Trophoblast cell (in vitro differentiated cells and primary cell): ENCODE data around the gene PDLIM1.
"Not testable (repeated sequence)": the region's sequence is repeated elsewhere in the genome, so short reads cannot be mapped to it uniquely, and the experiment has no call there.

Experiments
- DNase-seq, 2 donors: peaks; one replicate each; pipeline ENCODE4 v3.0.0-alpha.2; 2016
- H2AFZ ChIP-seq: 2 replicates; pipeline ENCODE4 v1.6.1; 2013; ENCODE audit warnings: low read length, moderate library complexity, mild to moderate bottlenecking; ENCODE audit not compliant: insufficient read depth, poor library complexity
- H2AK5ac ChIP-seq: 2 replicates; pipeline ENCODE4 v1.6.1; 2013; ENCODE audit warnings: mild to moderate bottlenecking, low read length
- H2BK120ac ChIP-seq: 2 replicates; pipeline ENCODE4 v1.6.1; 2013; ENCODE audit warnings: low read length, mild to moderate bottlenecking, moderate library complexity; ENCODE audit not compliant: insufficient read depth, poor library complexity
- H2BK12ac ChIP-seq: 2 replicates; pipeline ENCODE4 v1.6.1; 2013; ENCODE audit warnings: mild to moderate bottlenecking, low read length, moderate library complexity
- H2BK5ac ChIP-seq: 2 replicates; pipeline ENCODE4 v1.6.1; 2013; ENCODE audit warnings: low read length, low read depth, moderate library complexity, mild to moderate bottlenecking; ENCODE audit not compliant: poor library complexity
- H3K14ac ChIP-seq: 2 replicates; pipeline ENCODE4 v1.6.1; 2013; ENCODE audit warnings: mild to moderate bottlenecking, low read length
- H3K18ac ChIP-seq: 2 replicates; pipeline ENCODE4 v1.6.1; 2013; ENCODE audit warnings: mild to moderate bottlenecking, low read length
- H3K23ac ChIP-seq: 2 replicates; pipeline ENCODE4 v1.6.1; 2013; ENCODE audit warnings: low read length
- H3K27ac ChIP-seq: 2 replicates; pipeline ENCODE4 v1.5.1; 2013; ENCODE audit warnings: low read depth, mild to moderate bottlenecking, inconsistent platforms, low read length, moderate library complexity
- H3K27me3 ChIP-seq: 2 replicates; pipeline ENCODE4 v1.6.1; 2013; ENCODE audit warnings: inconsistent platforms, mild to moderate bottlenecking, low read length, moderate library complexity; ENCODE audit not compliant: insufficient read depth
- H3K36me3 ChIP-seq, 2 experiments: 1 replicate in 1 of 2; 2 replicates in 1 of 2; pipeline ENCODE4 v1.6.1; 2013; ENCODE audit warnings: low read length in 2 of 2, mild to moderate bottlenecking in 2 of 2, moderate library complexity in 1 of 2; ENCODE audit not compliant: insufficient read depth in 2 of 2, control insufficient read depth in 1 of 2
- H3K4ac ChIP-seq: 2 replicates; pipeline ENCODE4 v1.6.1; 2013; ENCODE audit warnings: low read depth, mild to moderate bottlenecking, low read length, moderate library complexity
- H3K4me1 ChIP-seq, 2 experiments: 1 replicate in 1 of 2; 2 replicates in 1 of 2; pipeline ENCODE4 v1.6.1; 2013; ENCODE audit warnings: low read length in 2 of 2, mild to moderate bottlenecking in 2 of 2, moderate library complexity in 1 of 2; ENCODE audit not compliant: insufficient read depth in 2 of 2, control insufficient read depth in 1 of 2
- H3K4me2 ChIP-seq: 2 replicates; pipeline ENCODE4 v1.6.1; 2013; ENCODE audit warnings: inconsistent platforms, mild to moderate bottlenecking, low read length, moderate library complexity
- H3K4me3 ChIP-seq: 2 replicates; pipeline ENCODE4 v1.5.1; 2013; ENCODE audit warnings: mild to moderate bottlenecking, low read depth, low read length, inconsistent platforms
- H3K79me1 ChIP-seq: one replicate; pipeline ENCODE4 v1.6.1; 2013; ENCODE audit warnings: low read length
- H3K79me2 ChIP-seq: 2 replicates; pipeline ENCODE4 v1.6.1; 2013; ENCODE audit warnings: low read length, mild to moderate bottlenecking; ENCODE audit not compliant: control insufficient read depth, insufficient read depth, poor library complexity
- H3K9ac ChIP-seq: 2 replicates; pipeline ENCODE4 v1.6.1; 2013; ENCODE audit warnings: mild to moderate bottlenecking, low read length
- H3K9me3 ChIP-seq: 2 replicates; pipeline ENCODE4 v1.6.1; 2013; ENCODE audit warnings: low read depth, mild to moderate bottlenecking, control low read depth, inconsistent platforms, low read length; ENCODE audit not compliant: insufficient read depth
- H4K12ac ChIP-seq: 2 replicates; pipeline ENCODE4 v1.6.1; 2013; ENCODE audit warnings: low read depth, mild to moderate bottlenecking, low read length, moderate library complexity
- H4K8ac ChIP-seq: 2 replicates; pipeline ENCODE4 v1.6.1; 2013; ENCODE audit warnings: low read depth, mild to moderate bottlenecking, low read length, moderate library complexity
- H4K91ac ChIP-seq: one replicate; pipeline ENCODE4 v1.6.1; 2013; ENCODE audit warnings: low read depth, mild to moderate bottlenecking, low read length, moderate library complexity
- WGBS: extraction: QIAGEN DNeasy Blood & Tissue Kit; methylation state at CpG from one replicate; pipeline ENCODE4 v1.1.7; 2013; ENCODE audit warnings: missing lambda C conversion rate; ENCODE audit not compliant: insufficient read length, insufficient coverage; ENCODE audit errors: extremely low coverage; 5-methylcytosine and 5-hydroxymethylcytosine counted together

PDLIM1 gene

GRCh38 chr10:95229724-95230627 is 60.8 kb downstream of the PDLIM1 start:
- H2BK5ac ChIP-seq = no peak overlapping the region
- H3K9ac ChIP-seq = no peak overlapping the region
- peak overlapping the region; percentile 32 for H2AFZ ChIP-seq
- H3K27me3 ChIP-seq = no peaks in the 10 kb centered on the region
- no peak overlapping the region for H3K4me3 ChIP-seq
- no CpG with 5 or more reads among the region's 10 CpGs for WGBS
- H4K12ac ChIP-seq = no peak overlapping the region
- no peak overlapping the region for H2AK5ac ChIP-seq
- peaks cover 2% of the 10 kb centered on the region for H3K9me3 ChIP-seq
- H3K4me2 ChIP-seq = peak overlapping the region; percentile 96
- no peaks in the 10 kb centered on the region for H3K79me2 ChIP-seq
- peak overlapping the region; percentile 35 for H2BK120ac ChIP-seq
- peaks cover 4 to 15% of the 10 kb centered on the region in 2 experiments for H3K4me1 ChIP-seq
- peak overlapping the region; percentile 30 for H3K14ac ChIP-seq
- peaks cover 4 to 13% of the 10 kb centered on the region in 2 experiments for H3K36me3 ChIP-seq
- no peak overlapping the region for H3K18ac ChIP-seq
- H3K79me1 ChIP-seq = peaks cover 11% of the 10 kb centered on the region
- peak overlapping the region; percentile 42 for H4K8ac ChIP-seq
- peak overlapping the region; percentile 87 for H3K27ac ChIP-seq
- peak overlapping the region; percentile 28 for H2BK12ac ChIP-seq
- DNase-seq = peak; percentile 56 to 91
- H4K91ac ChIP-seq = peak overlapping the region; percentile 82
- no peak overlapping the region for H3K23ac ChIP-seq
- H3K4ac ChIP-seq = no peak overlapping the region

- not testable (repeated sequence) for H3K23ac ChIP-seq, H3K79me2 ChIP-seq, H3K4me3 ChIP-seq, H3K9me3 ChIP-seq, H2BK5ac ChIP-seq, H2AK5ac ChIP-seq, H3K36me3 ChIP-seq, H2AFZ ChIP-seq, H3K4ac ChIP-seq, H4K8ac ChIP-seq, H2BK12ac ChIP-seq, H3K9ac ChIP-seq, H3K18ac ChIP-seq, DNase-seq, H3K14ac ChIP-seq, H2BK120ac ChIP-seq, H4K12ac ChIP-seq, H3K27me3 ChIP-seq, H4K91ac ChIP-seq
- Histone ChIP-seq H3K4me2 (peak overlapping the region; percentile 17), H3K4me1 (peaks cover 4 to 15% of the 10 kb centered on the region in 2 experiments), H3K79me1 (peaks cover 11% of the 10 kb centered on the region), H3K27ac (peak overlapping the region; percentile 87)
- WGBS = no CpG with 5 or more reads among the region's 14 CpGs
Observed at GRCh38 chr10:95228934-95229723, 61.7 kb downstream of the PDLIM1 start.

GRCh38 chr10:95225136-95225535 is 65.7 kb downstream of the PDLIM1 start:
- H3K36me3 ChIP-seq = peaks cover 0 to 2% of the 10 kb centered on the region in 2 experiments
- WGBS = no CpG with 5 or more reads among the region's 2 CpGs

GRCh38 chr10:95221124-95221523 is 69.7 kb downstream of the PDLIM1 start:
- no peaks in the 10 kb centered on the region for H3K4me1 ChIP-seq
- no peaks in the 10 kb centered on the region for H3K79me1 ChIP-seq
- H3K27ac ChIP-seq = no peak overlapping the region
- DNase-seq = peak; percentile 29 to 74
- no peak overlapping the region for H2BK120ac ChIP-seq
- no peak overlapping the region for H4K12ac ChIP-seq
- H3K27me3 ChIP-seq = no peaks in the 10 kb centered on the region
- no peak overlapping the region for H3K4ac ChIP-seq
- no peaks in the 10 kb centered on the region for H3K9me3 ChIP-seq
- H3K14ac ChIP-seq = no peak overlapping the region
- H2AFZ ChIP-seq = no peak overlapping the region
- peaks cover 0 to 2% of the 10 kb centered on the region in 2 experiments for H3K36me3 ChIP-seq
- H3K18ac ChIP-seq = no peak overlapping the region
- WGBS = no CpG with 5 or more reads among the region's 5 CpGs
- no peak overlapping the region for H3K4me3 ChIP-seq
- H2BK5ac ChIP-seq = no peak overlapping the region
- no peak overlapping the region for H2AK5ac ChIP-seq
- no peaks in the 10 kb centered on the region for H3K79me2 ChIP-seq
- H3K23ac ChIP-seq = no peak overlapping the region
- H4K8ac ChIP-seq = no peak overlapping the region
- H4K91ac ChIP-seq = no peak overlapping the region
- no peak overlapping the region for H3K9ac ChIP-seq
- H2BK12ac ChIP-seq = no peak overlapping the region
- H3K4me2 ChIP-seq = no peak overlapping the region

More at GRCh38 chr10:95225136-95225535, 65.7 kb downstream of the PDLIM1 start:
- Histone ChIP-seq H3K4me1 (peaks cover 4 to 7% of the 10 kb centered on the region in 2 experiments), H2BK5ac (no peak overlapping the region), H3K4me3 (no peak overlapping the region), H3K9ac (no peak overlapping the region), H3K4ac (no peak overlapping the region), H4K8ac (no peak overlapping the region), H2AK5ac (no peak overlapping the region), H4K12ac (no peak overlapping the region), H2BK12ac (no peak overlapping the region), H3K14ac (no peak overlapping the region), H3K79me2 (no peaks in the 10 kb centered on the region), H2AFZ (no peak overlapping the region), H2BK120ac (no peak overlapping the region), H3K27ac (no peak overlapping the region), H3K9me3 (no peaks in the 10 kb centered on the region), H3K27me3 (no peaks in the 10 kb centered on the region), H3K4me2 (no peak overlapping the region), H3K18ac (no peak overlapping the region), H3K79me1 (peaks cover 6% of the 10 kb centered on the region), H4K91ac (no peak overlapping the region), H3K23ac (no peak overlapping the region)
- DNase-seq = peak; percentile 46 to 90
